Measurements from ENCODE around the gene PTPRR. TPM values are rescaled to one million over a fixed set of nuclear protein-coding genes. Genes with fewer than 3 reads are reported as not detected.

PTPRR gene
- total RNA-seq, 1 experiment from 2014 or later: 0.46 TPM

DNA sequence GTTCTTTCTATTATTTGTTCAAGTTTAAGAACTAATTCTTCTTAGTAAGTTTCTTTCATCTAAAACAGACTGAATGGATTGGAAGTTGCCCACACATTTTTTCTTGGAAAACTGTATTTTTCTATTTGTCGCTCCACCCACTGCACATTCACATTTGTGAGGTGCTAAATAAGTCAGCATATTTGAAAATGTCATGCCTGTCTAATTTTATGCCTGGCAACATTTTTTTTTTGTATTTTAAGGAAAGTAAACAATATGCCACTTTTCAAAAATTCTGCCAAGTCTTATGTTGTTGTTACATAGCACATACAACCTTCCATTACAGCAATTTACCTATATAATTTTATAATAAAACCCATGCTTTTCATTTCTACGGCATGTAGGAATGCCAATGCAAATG is 170.6 kb downstream of the PTPRR start:
- no peak for TF ChIP-seq PRRX2 (CRISPR knock-in tag; IDR thresholded peaks at IDR 0.05)
- TF ChIP-seq ZNF396 (CRISPR knock-in tag; IDR thresholded peaks at IDR 0.05; ENCODE audit: borderline replicate concordance): no peak
- no peak for TF ChIP-seq MXD4 (CRISPR knock-in tag; IDR thresholded peaks at IDR 0.05; ENCODE audit: borderline replicate concordance)
- TF ChIP-seq NFATC4 (CRISPR knock-in tag; IDR thresholded peaks at IDR 0.05): no peak
- TF ChIP-seq HMGA2 (CRISPR knock-in tag; IDR thresholded peaks at IDR 0.05): no peak
- TF ChIP-seq NR2C2 (CRISPR knock-in tag; IDR thresholded peaks at IDR 0.05): no peak
- no peak for TF ChIP-seq MYBL2 (CRISPR knock-in tag; IDR thresholded peaks at IDR 0.05)
- no peak for TF ChIP-seq CREB1 (CRISPR knock-in tag; IDR thresholded peaks at IDR 0.05)
- TF ChIP-seq RORB (CRISPR knock-in tag; IDR thresholded peaks at IDR 0.05): no peak
- TF ChIP-seq TEAD4 (CRISPR knock-in tag; IDR thresholded peaks at IDR 0.05): no peak
- TF ChIP-seq, protein P1, sequence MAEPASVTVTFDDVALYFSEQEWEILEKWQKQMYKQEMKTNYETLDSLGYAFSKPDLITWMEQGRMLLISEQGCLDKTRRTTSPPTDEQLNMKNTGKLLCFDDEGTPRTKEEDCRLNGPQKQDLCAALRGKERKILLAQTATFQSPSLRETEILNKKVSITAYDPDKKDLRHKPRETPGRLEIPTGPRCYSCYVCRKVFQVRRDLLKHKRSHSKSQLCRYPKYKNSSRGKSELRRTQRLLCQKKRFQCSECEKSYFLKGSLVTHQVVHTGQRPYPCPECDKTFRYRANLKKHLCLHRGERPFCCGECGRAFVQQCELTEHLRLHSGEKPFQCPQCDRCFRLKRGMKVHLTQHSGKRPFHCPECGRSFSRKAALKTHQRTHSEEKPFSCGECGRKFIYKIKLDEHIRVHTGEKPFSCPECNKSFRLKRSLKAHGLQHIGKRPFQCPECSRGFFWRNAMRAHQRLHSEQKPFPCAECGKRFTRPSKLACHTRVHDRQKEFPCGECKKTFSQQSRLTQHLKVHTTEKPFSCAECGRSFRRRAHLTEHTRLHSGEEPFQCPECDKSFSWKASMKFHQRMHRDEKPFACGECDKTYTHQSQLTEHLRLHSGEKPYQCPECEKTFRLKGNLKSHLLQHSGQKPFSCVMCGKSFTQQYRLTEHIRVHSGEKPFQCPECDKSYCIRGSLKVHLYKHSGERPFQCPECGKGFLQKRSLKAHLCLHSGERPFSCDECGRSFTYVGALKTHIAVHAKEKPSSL (CRISPR knock-in tag; conservative IDR thresholded peaks at IDR 0.05): no peak
- TF ChIP-seq ZNF138 (CRISPR knock-in tag; conservative IDR thresholded peaks at IDR 0.05): no peak
- no peak for TF ChIP-seq PREB (CRISPR knock-in tag; IDR thresholded peaks at IDR 0.05; ENCODE audit: borderline replicate concordance)
- no peak for TF ChIP-seq SP1 (CRISPR knock-in tag; conservative IDR thresholded peaks at IDR 0.05)
- no peak for TF ChIP-seq GRHL2 (CRISPR knock-in tag; IDR thresholded peaks at IDR 0.05; ENCODE audit: insufficient replicate concordance, severe bottlenecking)
- TF ChIP-seq ESRRA (CRISPR knock-in tag; IDR thresholded peaks at IDR 0.05; ENCODE audit: borderline replicate concordance): no peak
- no peak for TF ChIP-seq ZNF121 (CRISPR knock-in tag; IDR thresholded peaks at IDR 0.05)
- Mint-ChIP-seq H3K27me3 (ENCODE audit: low read depth) (no peaks in the 10 kb centered on the region; the same call in 1 of the 2 replicates), H3K4me1 (peaks cover 12% of the 10 kb centered on the region), H3K36me3 (no peaks in the 10 kb centered on the region), H3K4me3 (no peak overlapping the region), H3K27ac (no peak overlapping the region), H3K9me3 (no peaks in the 10 kb centered on the region)
- ChIA-PET CTCF (no interaction called here), POLR2A (no interaction called here)
- DNase-seq (ENCODE audit: low spot score): no peak
- ATAC-seq: no peak

GRCh38 chr12:70748809-70749208 is 171.7 kb downstream of the PTPRR start:
- H3K36me3 Mint-ChIP-seq: no peaks in the 10 kb centered on the region
- H3K27me3 Mint-ChIP-seq (ENCODE audit: low read depth): no peaks in the 10 kb centered on the region; the same call in 1 of the 2 replicates
- no peak overlapping the region for H3K27ac Mint-ChIP-seq
- CTCF ChIA-PET: no interaction called here
- peaks cover 2% of the 10 kb centered on the region for H3K4me1 Mint-ChIP-seq
- H3K4me3 Mint-ChIP-seq: no peak overlapping the region
- no peaks in the 10 kb centered on the region for H3K9me3 Mint-ChIP-seq
- DNase-seq (ENCODE audit: low spot score): no peak
- ATAC-seq: no peak
- POLR2A ChIA-PET: no interaction called here
- no peak for TF ChIP-seq ERG (CRISPR knock-in tag; IDR thresholded peaks at IDR 0.05)
- TF ChIP-seq NFE2L1 (CRISPR knock-in tag; IDR thresholded peaks at IDR 0.05): no peak
- no peak for TF ChIP-seq NFATC4 (CRISPR knock-in tag; IDR thresholded peaks at IDR 0.05)
- TF ChIP-seq, protein P2, sequence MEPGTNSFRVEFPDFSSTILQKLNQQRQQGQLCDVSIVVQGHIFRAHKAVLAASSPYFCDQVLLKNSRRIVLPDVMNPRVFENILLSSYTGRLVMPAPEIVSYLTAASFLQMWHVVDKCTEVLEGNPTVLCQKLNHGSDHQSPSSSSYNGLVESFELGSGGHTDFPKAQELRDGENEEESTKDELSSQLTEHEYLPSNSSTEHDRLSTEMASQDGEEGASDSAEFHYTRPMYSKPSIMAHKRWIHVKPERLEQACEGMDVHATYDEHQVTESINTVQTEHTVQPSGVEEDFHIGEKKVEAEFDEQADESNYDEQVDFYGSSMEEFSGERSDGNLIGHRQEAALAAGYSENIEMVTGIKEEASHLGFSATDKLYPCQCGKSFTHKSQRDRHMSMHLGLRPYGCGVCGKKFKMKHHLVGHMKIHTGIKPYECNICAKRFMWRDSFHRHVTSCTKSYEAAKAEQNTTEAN (CRISPR knock-in tag; IDR thresholded peaks at IDR 0.05): no peak
- TF ChIP-seq E2F5 (CRISPR knock-in tag; IDR thresholded peaks at IDR 0.05): no peak
- TF ChIP-seq, protein P3, sequence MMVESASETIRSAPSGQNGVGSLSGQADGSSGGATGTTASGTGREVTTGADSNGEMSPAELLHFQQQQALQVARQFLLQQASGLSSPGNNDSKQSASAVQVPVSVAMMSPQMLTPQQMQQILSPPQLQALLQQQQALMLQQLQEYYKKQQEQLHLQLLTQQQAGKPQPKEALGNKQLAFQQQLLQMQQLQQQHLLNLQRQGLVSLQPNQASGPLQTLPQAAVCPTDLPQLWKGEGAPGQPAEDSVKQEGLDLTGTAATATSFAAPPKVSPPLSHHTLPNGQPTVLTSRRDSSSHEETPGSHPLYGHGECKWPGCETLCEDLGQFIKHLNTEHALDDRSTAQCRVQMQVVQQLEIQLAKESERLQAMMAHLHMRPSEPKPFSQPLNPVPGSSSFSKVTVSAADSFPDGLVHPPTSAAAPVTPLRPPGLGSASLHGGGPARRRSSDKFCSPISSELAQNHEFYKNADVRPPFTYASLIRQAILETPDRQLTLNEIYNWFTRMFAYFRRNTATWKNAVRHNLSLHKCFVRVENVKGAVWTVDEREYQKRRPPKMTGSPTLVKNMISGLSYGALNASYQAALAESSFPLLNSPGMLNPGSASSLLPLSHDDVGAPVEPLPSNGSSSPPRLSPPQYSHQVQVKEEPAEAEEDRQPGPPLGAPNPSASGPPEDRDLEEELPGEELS (CRISPR knock-in tag; IDR thresholded peaks at IDR 0.05): no peak
- TF ChIP-seq NFYB (CRISPR knock-in tag; conservative IDR thresholded peaks at IDR 0.05; ENCODE audit: low read depth): no peak
- TF ChIP-seq SP1 (CRISPR knock-in tag; conservative IDR thresholded peaks at IDR 0.05): no peak
- no peak for TF ChIP-seq ATF2 (CRISPR knock-in tag; IDR thresholded peaks at IDR 0.05; ENCODE audit: borderline replicate concordance, low read depth)
- TF ChIP-seq JUN (CRISPR knock-in tag; IDR thresholded peaks at IDR 0.05): no peak
- TF ChIP-seq ZNF317 (CRISPR knock-in tag; IDR thresholded peaks at IDR 0.05; ENCODE audit: borderline replicate concordance, low read depth): no peak
- no peak for TF ChIP-seq CBFB (CRISPR knock-in tag; IDR thresholded peaks at IDR 0.05; ENCODE audit: low read depth)
- TF ChIP-seq CREB1 (CRISPR knock-in tag; IDR thresholded peaks at IDR 0.05): no peak

Data from WTC11 (cell line).